ENCODE results near the gene THEM5.

Gene THEM5

GRCh38 chr1:151847867-151848596 is 5.5 kb downstream of the THEM5 start:
- H3K4me3 ChIP-seq (ENCODE audit: low read depth, low read length), result no peak overlapping the region
- no peak for TF ChIP-seq CTCF (IDR thresholded peaks at IDR 0.05; ENCODE audit: borderline replicate concordance, insufficient read depth, low read depth, low read length)

- no peak for TF ChIP-seq CTCF (IDR thresholded peaks at IDR 0.05; ENCODE audit: borderline replicate concordance, insufficient read depth, low read depth, low read length)
- H3K4me3 ChIP-seq (ENCODE audit: low read depth, low read length), result no peak overlapping the region
Measured at GRCh38 chr1:151846686-151847237, 6.8 kb downstream of the THEM5 start.

- no peak for TF ChIP-seq CTCF (IDR thresholded peaks at IDR 0.05; ENCODE audit: borderline replicate concordance, insufficient read depth, low read depth, low read length)
- H3K4me3 ChIP-seq (ENCODE audit: low read depth, low read length), result no peak overlapping the region
Measured at GRCh38 chr1:151846062-151846568, 7.4 kb downstream of the THEM5 start.

GRCh38 chr1:151843398-151843797 is 10.1 kb downstream of the THEM5 start:
- H3K4me3 ChIP-seq (ENCODE audit: low read depth, low read length), result no peak overlapping the region
- TF ChIP-seq CTCF (IDR thresholded peaks at IDR 0.05; ENCODE audit: borderline replicate concordance, insufficient read depth, low read depth, low read length), result no peak

GRCh38 chr1:151841141-151841540 is 12.4 kb downstream of the THEM5 start:
- H3K4me3 ChIP-seq (ENCODE audit: low read depth, low read length), result no peak overlapping the region

GRCh38 chr1:151840421-151840820 is 13.1 kb downstream of the THEM5 start:
- no peak overlapping the region for H3K4me3 ChIP-seq (ENCODE audit: low read depth, low read length)

More at GRCh38 chr1:151841141-151841540, 12.4 kb downstream of the THEM5 start:
- no peak for TF ChIP-seq CTCF (IDR thresholded peaks at IDR 0.05; ENCODE audit: borderline replicate concordance, insufficient read depth, low read depth, low read length)

More at GRCh38 chr1:151840421-151840820, 13.1 kb downstream of the THEM5 start:
- TF ChIP-seq CTCF (IDR thresholded peaks at IDR 0.05; ENCODE audit: borderline replicate concordance, insufficient read depth, low read depth, low read length), result no peak
